GM18861 (cell line): Measurements from ENCODE around the gene ZNF804A.

Source experiments
- ATAC-seq: cut with Tn5 transposase; IDR thresholded peaks from one replicate; pipeline ENCODE4 v1.9.1; 2021; ENCODE audit not compliant: unreplicated experiment

Gene ZNF804A

GRCh38 chr2:184927040-184927439 is 328.7 kb downstream of the ZNF804A start:
- ATAC-seq: no peak

DNA sequence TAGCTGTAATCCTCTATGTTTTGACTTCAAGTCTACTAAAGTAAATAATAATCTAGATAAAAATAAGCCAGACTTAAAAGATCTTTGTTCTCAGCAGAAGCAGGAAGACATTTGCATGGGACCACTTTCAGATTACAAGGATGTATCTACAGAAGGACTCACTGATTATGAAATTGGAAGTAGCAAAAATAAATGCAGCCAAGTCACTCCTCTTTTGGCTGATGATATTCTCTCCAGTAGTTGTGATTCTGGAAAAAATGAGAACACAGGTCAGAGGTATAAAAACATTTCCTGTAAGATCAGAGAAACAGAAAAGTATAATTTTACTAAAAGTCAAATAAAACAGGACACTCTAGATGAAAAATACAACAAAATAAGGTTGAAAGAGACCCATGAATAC is 338.4 kb downstream of the ZNF804A start:
- ATAC-seq: no peak

DNA sequence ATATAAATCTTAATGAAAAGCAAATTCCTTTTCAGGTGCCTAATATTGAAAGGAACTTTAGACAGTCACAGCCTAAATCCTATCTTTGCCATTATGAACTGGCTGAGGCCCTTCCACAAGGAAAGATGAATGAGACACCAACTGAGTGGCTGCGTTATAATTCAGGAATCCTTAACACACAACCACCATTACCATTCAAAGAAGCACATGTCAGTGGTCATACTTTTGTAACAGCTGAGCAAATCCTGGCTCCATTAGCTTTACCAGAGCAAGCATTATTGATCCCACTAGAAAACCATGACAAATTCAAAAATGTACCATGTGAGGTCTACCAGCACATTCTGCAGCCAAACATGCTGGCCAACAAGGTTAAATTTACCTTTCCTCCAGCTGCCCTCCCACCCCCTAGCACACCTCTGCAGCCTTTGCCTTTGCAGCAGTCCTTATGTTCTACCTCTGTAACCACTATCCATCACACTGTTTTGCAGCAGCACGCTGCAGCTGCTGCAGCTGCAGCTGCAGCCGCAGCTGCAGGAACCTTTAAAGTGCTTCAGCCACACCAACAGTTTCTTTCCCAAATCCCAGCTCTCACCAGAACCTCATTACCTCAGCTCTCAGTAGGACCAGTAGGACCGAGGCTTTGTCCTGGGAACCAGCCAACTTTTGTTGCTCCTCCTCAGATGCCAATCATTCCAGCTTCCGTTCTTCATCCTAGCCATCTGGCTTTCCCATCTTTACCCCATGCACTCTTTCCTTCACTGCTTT is 340.1 kb downstream of the ZNF804A start:
- ATAC-seq: no peak

GRCh38 chr2:184945326-184945725 is 347.0 kb downstream of the ZNF804A start:
- ATAC-seq: no peak

DNA sequence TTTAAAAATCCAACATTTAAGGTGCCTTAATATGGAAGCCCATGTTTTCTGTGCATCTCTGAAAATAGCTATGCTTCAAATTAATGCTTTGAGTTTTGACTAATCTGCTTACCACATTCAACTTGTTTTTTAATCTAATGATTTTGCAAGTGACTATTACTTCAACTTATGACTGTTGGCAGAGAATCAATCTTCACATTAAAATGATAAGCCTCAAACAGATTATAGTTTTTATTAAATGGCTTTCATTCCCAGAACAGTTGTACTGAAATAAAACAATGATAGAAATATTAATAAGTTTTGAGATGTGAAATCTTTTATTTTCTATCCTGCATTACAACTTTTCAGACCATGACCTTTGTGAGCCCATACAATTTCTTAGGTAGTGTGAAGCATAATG is 347.5 kb downstream of the ZNF804A start:
- no peak for ATAC-seq

DNA sequence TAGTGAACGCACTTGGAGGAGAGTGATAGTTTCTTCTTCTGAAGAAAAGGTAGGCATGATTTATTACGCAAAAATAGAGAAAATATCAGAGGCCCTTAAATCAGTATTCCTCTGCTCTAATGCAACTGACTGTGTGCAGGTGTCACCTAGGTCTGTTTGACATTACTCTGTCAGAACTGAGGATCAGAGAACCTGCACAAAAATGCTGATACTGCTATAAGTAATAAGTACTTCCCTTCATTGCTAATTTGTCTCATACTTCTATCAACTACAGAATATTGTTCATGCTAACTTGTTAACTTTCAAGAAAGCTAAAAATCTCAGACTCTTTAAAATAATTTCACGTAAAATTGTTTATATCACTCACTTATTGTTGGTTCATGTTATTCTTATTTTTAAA is 358.5 kb downstream of the ZNF804A start:
- no peak for ATAC-seq

DNA sequence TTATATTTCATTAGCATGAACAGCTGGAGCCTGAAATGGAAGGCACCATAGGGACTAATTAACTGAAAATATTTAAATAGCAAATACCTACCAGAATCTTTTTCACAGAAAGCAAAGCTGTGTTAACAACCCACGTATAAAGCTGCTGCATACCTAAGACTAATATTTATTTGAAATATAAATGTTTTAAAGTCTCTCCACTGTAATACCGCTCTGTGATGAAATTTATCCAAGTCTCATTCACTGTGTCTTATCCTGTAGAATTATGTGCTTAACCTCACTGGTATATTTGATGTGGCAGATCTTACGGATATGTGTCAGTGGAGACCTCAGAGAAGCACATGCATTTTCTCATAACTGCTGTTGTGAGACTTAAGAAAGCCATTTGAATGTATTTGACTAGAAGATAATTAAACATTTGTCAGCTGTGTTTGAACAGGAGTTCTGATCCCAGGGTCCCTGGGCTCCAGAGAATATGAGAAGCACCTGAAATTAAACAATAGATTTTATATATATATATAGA is 373.3 kb downstream of the ZNF804A start:
- ATAC-seq: no peak
